H9 (cell line): ENCODE results near the gene THSD7A. TPM values are rescaled to one million over a fixed set of nuclear protein-coding genes. Genes with fewer than 3 reads are reported as not detected.

ENCODE experiments used
- DNase-seq: peaks from one replicate; pipeline ENCODE4 v3.0.0-alpha.2; 2017
- H2AFZ ChIP-seq: one replicate; pipeline ENCODE4 v1.6.1; 2013; ENCODE audit warnings: mild to moderate bottlenecking, low read length, control low read depth, moderate library complexity
- H2AK5ac ChIP-seq: 2 replicates; pipeline ENCODE4 v1.6.1; 2013; ENCODE audit warnings: low read length, control low read depth, mixed read lengths; ENCODE audit not compliant: insufficient read length
- H2BK120ac ChIP-seq: one replicate; pipeline ENCODE4 v1.6.1; 2013; ENCODE audit warnings: low read depth, mild to moderate bottlenecking, low read length, control low read depth, inconsistent platforms; ENCODE audit not compliant: poor library complexity, severe bottlenecking
- H2BK12ac ChIP-seq: 2 replicates; pipeline ENCODE4 v1.6.1; 2013; ENCODE audit warnings: low read length, control low read depth, mixed read lengths, low read depth; ENCODE audit not compliant: insufficient read length
- H2BK15ac ChIP-seq: 2 replicates; pipeline ENCODE4 v1.6.1; 2013; ENCODE audit warnings: low read depth, low read length, control low read depth
- H2BK20ac ChIP-seq: one replicate; pipeline ENCODE4 v1.6.1; 2013; ENCODE audit warnings: low read depth, mild to moderate bottlenecking, low read length, control low read depth, inconsistent platforms; ENCODE audit not compliant: poor library complexity, severe bottlenecking
- H2BK5ac ChIP-seq: 2 replicates; pipeline ENCODE4 v1.6.1; 2013; ENCODE audit warnings: low read length, control low read depth, mixed read lengths; ENCODE audit not compliant: insufficient read length
- H3K14ac ChIP-seq: 2 replicates; pipeline ENCODE4 v1.6.1; 2013; ENCODE audit warnings: low read length, control low read depth; ENCODE audit not compliant: insufficient read depth
- H3K18ac ChIP-seq: 2 replicates; pipeline ENCODE4 v1.6.1; 2013; ENCODE audit warnings: low read depth, mild to moderate bottlenecking, mixed read lengths, low read length, control low read depth; ENCODE audit not compliant: insufficient read length
- H3K23ac ChIP-seq: 2 replicates; pipeline ENCODE4 v1.6.1; 2013; ENCODE audit warnings: low read length, control low read depth, mixed read lengths, low read depth; ENCODE audit not compliant: insufficient read length
- H3K23me2 ChIP-seq: 2 replicates; pipeline ENCODE4 v1.6.1; 2013; ENCODE audit warnings: low read depth, mild to moderate bottlenecking, mixed read lengths, low read length, control low read depth; ENCODE audit not compliant: insufficient read length, poor library complexity, severe bottlenecking
- H3K27ac ChIP-seq: 2 replicates; pipeline ENCODE4 v1.5.1; 2013; ENCODE audit warnings: low read length, control low read depth, mixed read lengths, low read depth; ENCODE audit not compliant: insufficient read length
- H3K27me3 ChIP-seq: 2 replicates; pipeline ENCODE4 v1.6.1; 2013; ENCODE audit warnings: low read length, control low read depth, inconsistent platforms; ENCODE audit not compliant: insufficient read depth
- H3K4ac ChIP-seq: 2 replicates; pipeline ENCODE4 v1.6.1; 2013; ENCODE audit warnings: low read depth, mild to moderate bottlenecking, control low read depth, inconsistent platforms, low read length, moderate library complexity
- H3K4me1 ChIP-seq: 2 replicates; pipeline ENCODE4 v1.6.1; 2013; ENCODE audit warnings: low read length, control low read depth, inconsistent platforms; ENCODE audit not compliant: insufficient read depth
- H3K4me2 ChIP-seq: 2 replicates; pipeline ENCODE4 v1.6.1; 2013; ENCODE audit warnings: low read length, control low read depth, mixed read lengths; ENCODE audit not compliant: insufficient read length, insufficient read depth
- H3K56ac ChIP-seq: 2 replicates; pipeline ENCODE4 v1.6.1; 2013; ENCODE audit warnings: low read depth, mild to moderate bottlenecking, mixed read lengths, low read length, control low read depth; ENCODE audit not compliant: insufficient read length
- H3K79me1 ChIP-seq: 2 replicates; pipeline ENCODE4 v1.6.1; 2013; ENCODE audit warnings: low read depth, mild to moderate bottlenecking, moderate library complexity, low read length, control low read depth, inconsistent platforms; ENCODE audit not compliant: insufficient read depth, poor library complexity, severe bottlenecking
- H3K79me2 ChIP-seq: 2 replicates; pipeline ENCODE4 v1.6.1; 2013; ENCODE audit warnings: low read length, control low read depth, inconsistent platforms; ENCODE audit not compliant: insufficient read depth
- H3K9ac ChIP-seq: 2 replicates; pipeline ENCODE4 v1.6.1; 2013; ENCODE audit warnings: low read length, control low read depth, mixed read lengths; ENCODE audit not compliant: insufficient read length; ENCODE audit errors: extremely low read depth
- H3K9me3 ChIP-seq: one replicate; pipeline ENCODE4 v1.6.1; 2013; ENCODE audit warnings: low read depth, low read length, inconsistent platforms; ENCODE audit not compliant: control insufficient read depth
- H3T11ph ChIP-seq: one replicate; pipeline ENCODE4 v1.6.1; 2013; ENCODE audit warnings: mild to moderate bottlenecking, low read length, control low read depth, inconsistent platforms
- H4K20me1 ChIP-seq: one replicate; pipeline ENCODE4 v1.6.1; 2013; ENCODE audit not compliant: control insufficient read depth, insufficient read length, insufficient read depth
- H4K5ac ChIP-seq: 2 replicates; pipeline ENCODE4 v1.6.1; 2013; ENCODE audit warnings: low read depth, mild to moderate bottlenecking, mixed read lengths, low read length, control low read depth; ENCODE audit not compliant: insufficient read length
- H4K8ac ChIP-seq: replicated peaks from 2 replicates; pipeline ENCODE4 v1.6.1; 2013; ENCODE audit warnings: low read length, control low read depth, mixed read lengths, low read depth; ENCODE audit not compliant: insufficient read length
- H4K91ac ChIP-seq: 2 replicates; pipeline ENCODE4 v1.6.1; 2013; ENCODE audit warnings: low read depth, mild to moderate bottlenecking, moderate library complexity, mixed read lengths, low read length, control low read depth; ENCODE audit not compliant: insufficient read length
- H3K27ac Mint-ChIP-seq, 3 experiments: 2 replicates in 2 of 3; 3 replicates in 1 of 3; pipeline ENCODE4 v1.8.0; 2020 to 2021; ENCODE audit warnings: mixed read lengths in 3 of 3, mild to moderate bottlenecking in 1 of 3, moderate library complexity in 1 of 3
- H3K27me3 Mint-ChIP-seq: 2 replicates; pipeline ENCODE4 v1.8.0; 2021; ENCODE audit warnings: low read depth, mild to moderate bottlenecking, moderate library complexity, mixed read lengths
- H3K36me3 Mint-ChIP-seq, 3 experiments: 2 replicates in 2 of 3; 3 replicates in 1 of 3; pipeline ENCODE4 v1.8.0; 2020 to 2021; ENCODE audit warnings: low read depth in 3 of 3, mixed read lengths in 3 of 3; ENCODE audit not compliant: insufficient read depth in 1 of 3
- H3K4me1 Mint-ChIP-seq, 2 experiments: 2 replicates each; pipeline ENCODE4 v1.8.0; 2020; ENCODE audit warnings: mixed read lengths in 2 of 2
- H3K4me3 Mint-ChIP-seq, 2 experiments: 2 replicates in 1 of 2; 3 replicates in 1 of 2; pipeline ENCODE4 v1.8.0; 2020 to 2021; ENCODE audit warnings: mild to moderate bottlenecking in 2 of 2, mixed read lengths in 2 of 2, moderate library complexity in 1 of 2
- H3K9me3 Mint-ChIP-seq, 2 experiments: 2 replicates in 1 of 2; 3 replicates in 1 of 2; pipeline ENCODE4 v1.8.0; 2020; ENCODE audit warnings: mild to moderate bottlenecking in 2 of 2, mixed read lengths in 2 of 2, moderate library complexity in 1 of 2
- WGBS: extraction: QIAGEN DNeasy Blood & Tissue Kit; methylation state at CpG from one replicate; pipeline ENCODE4 v1.1.7; 2013; ENCODE audit warnings: missing lambda C conversion rate, low lambda C conversion rate, mixed read lengths; ENCODE audit not compliant: insufficient read length; ENCODE audit errors: extremely low coverage; 5-methylcytosine and 5-hydroxymethylcytosine counted together
- total RNA-seq: library from RNA; stranded (reverse); gene quantifications from 2 replicates; pipeline ENCODE4 v1.2.1, GENCODE V29; 2021
- TF ChIP-seq, protein P1 (sequence below): fragments of 200-600 bp; sonication (generic); conservative IDR thresholded peaks from 3 replicates; pipeline ENCODE4 v1.8.0; 2021; ENCODE audit warnings: antibody characterized with exemption, mild to moderate bottlenecking

Gene THSD7A
- total RNA-seq, 1 experiment from 2014 or later = 0.42 TPM

DNA sequence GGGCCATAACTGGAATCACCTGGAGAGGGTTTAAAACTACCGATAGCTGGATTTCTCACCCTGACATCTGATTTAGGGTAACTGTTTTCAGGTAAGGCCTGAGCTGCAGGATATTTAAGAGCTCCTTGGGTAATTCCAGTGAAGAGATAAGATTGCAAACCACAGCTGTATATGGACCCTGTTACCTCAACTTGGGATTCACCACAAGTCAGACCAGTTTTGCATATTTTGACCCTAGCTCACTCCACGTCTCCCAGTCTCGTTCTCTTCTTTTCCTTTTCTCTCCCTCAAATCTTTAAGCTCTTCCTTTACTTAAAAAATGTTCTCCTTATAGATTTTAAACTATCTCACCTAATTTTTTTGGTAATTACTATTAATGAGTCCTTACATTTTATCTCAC lies 264.4 kb downstream of the THSD7A start:
- Mint-ChIP-seq H3K27me3 (no peaks in the 10 kb centered on the region), H3K4me1 (no peaks in the 10 kb centered on the region), H3K36me3 (no peaks in the 10 kb centered on the region), H3K27ac (no peak overlapping the region), H3K9me3 (no peaks in the 10 kb centered on the region), H3K4me3 (no peak overlapping the region)
- TF ChIP-seq, protein P1, sequence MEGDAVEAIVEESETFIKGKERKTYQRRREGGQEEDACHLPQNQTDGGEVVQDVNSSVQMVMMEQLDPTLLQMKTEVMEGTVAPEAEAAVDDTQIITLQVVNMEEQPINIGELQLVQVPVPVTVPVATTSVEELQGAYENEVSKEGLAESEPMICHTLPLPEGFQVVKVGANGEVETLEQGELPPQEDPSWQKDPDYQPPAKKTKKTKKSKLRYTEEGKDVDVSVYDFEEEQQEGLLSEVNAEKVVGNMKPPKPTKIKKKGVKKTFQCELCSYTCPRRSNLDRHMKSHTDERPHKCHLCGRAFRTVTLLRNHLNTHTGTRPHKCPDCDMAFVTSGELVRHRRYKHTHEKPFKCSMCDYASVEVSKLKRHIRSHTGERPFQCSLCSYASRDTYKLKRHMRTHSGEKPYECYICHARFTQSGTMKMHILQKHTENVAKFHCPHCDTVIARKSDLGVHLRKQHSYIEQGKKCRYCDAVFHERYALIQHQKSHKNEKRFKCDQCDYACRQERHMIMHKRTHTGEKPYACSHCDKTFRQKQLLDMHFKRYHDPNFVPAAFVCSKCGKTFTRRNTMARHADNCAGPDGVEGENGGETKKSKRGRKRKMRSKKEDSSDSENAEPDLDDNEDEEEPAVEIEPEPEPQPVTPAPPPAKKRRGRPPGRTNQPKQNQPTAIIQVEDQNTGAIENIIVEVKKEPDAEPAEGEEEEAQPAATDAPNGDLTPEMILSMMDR = no peak
- H2BK12ac ChIP-seq = no peak overlapping the region
- no peak overlapping the region for H3K23ac ChIP-seq
- no peak overlapping the region for H2BK120ac ChIP-seq
- no peak overlapping the region for H3K4ac ChIP-seq
- H3K9ac ChIP-seq = no peak overlapping the region
- H3K9me3 ChIP-seq = no peaks in the 10 kb centered on the region
- no peak overlapping the region for H4K91ac ChIP-seq
- H3K79me1 ChIP-seq = no peaks in the 10 kb centered on the region
- no peaks in the 10 kb centered on the region for H3K23me2 ChIP-seq
- H2AK5ac ChIP-seq = no peak overlapping the region
- no peak overlapping the region for H3K18ac ChIP-seq
- no peak overlapping the region for H3K4me2 ChIP-seq
- H4K20me1 ChIP-seq = no peaks in the 10 kb centered on the region
- no peak overlapping the region for H3K27ac ChIP-seq
- no peak overlapping the region for H2AFZ ChIP-seq
- H3K14ac ChIP-seq = no peak overlapping the region
- H3K56ac ChIP-seq = no peak overlapping the region
- no CpG with 5 or more reads among the region's 3 CpGs for WGBS
- no peaks in the 10 kb centered on the region for H3K79me2 ChIP-seq
- H2BK20ac ChIP-seq = no peak overlapping the region
- no peak overlapping the region for H4K8ac ChIP-seq
- no peak overlapping the region for H4K5ac ChIP-seq
- no peak overlapping the region for H2BK5ac ChIP-seq
- no peaks in the 10 kb centered on the region for H3K4me1 ChIP-seq
- no peak for DNase-seq
- no peak overlapping the region for H2BK15ac ChIP-seq
- H3T11ph ChIP-seq = no peak overlapping the region
- no peaks in the 10 kb centered on the region for H3K27me3 ChIP-seq
